ENCODE results near the gene NUP210L.

Gene NUP210L

GRCh38 chr1:153959454-153959853 lies 195.4 kb downstream of the NUP210L start:
- Histone ChIP-seq H3K23ac (ENCODE audit: low read length) (no peak overlapping the region), H3K14ac (ENCODE audit: low read length) (no peak overlapping the region), H3K4me2 (ENCODE audit: low read length) (no peak overlapping the region), H3K27me3 (ENCODE audit: insufficient read depth, low read length) (no peaks in the 10 kb centered on the region), H3K79me2 (ENCODE audit: control insufficient read depth, insufficient read depth, low read length, poor library complexity) (peaks cover 33% of the 10 kb centered on the region), H2BK12ac (ENCODE audit: low read length) (no peak overlapping the region), H3K9ac (ENCODE audit: low read length) (no peak overlapping the region), H3K36me3 (ENCODE audit: control insufficient read depth in 1 of 2, insufficient read depth in 2 of 2, low read length in 2 of 2) (peaks cover 19 to 28% of the 10 kb centered on the region in 2 experiments), H2BK120ac (ENCODE audit: insufficient read depth, low read length, poor library complexity) (no peak overlapping the region), H3K27ac (ENCODE audit: low read depth, low read length) (no peak overlapping the region), H3K4me3 (ENCODE audit: low read depth, low read length) (no peak overlapping the region), H2AFZ (ENCODE audit: insufficient read depth, low read length, poor library complexity) (no peak overlapping the region), H2BK5ac (ENCODE audit: low read depth, low read length, poor library complexity) (no peak overlapping the region), H2AK5ac (ENCODE audit: low read length) (no peak overlapping the region), H3K4ac (ENCODE audit: low read depth, low read length) (no peak overlapping the region), H3K79me1 (ENCODE audit: low read length) (peaks cover 28% of the 10 kb centered on the region), H3K18ac (ENCODE audit: low read length) (no peak overlapping the region), H4K91ac (ENCODE audit: low read depth, low read length) (no peak overlapping the region), H3K4me1 (ENCODE audit: control insufficient read depth in 1 of 2, insufficient read depth in 2 of 2, low read length in 2 of 2) (peaks cover 15 to 17% of the 10 kb centered on the region in 2 experiments), H4K8ac (ENCODE audit: low read depth, low read length) (no peak overlapping the region), H3K9me3 (ENCODE audit: insufficient read depth, low read depth, low read length) (no peaks in the 10 kb centered on the region), H4K12ac (ENCODE audit: low read depth, low read length) (no peak overlapping the region)
- no CpG with 5 or more reads among the region's 3 CpGs for WGBS (ENCODE audit: extremely low coverage, insufficient coverage, insufficient read length)
- DNase-seq = no peak

- H2BK120ac ChIP-seq (ENCODE audit: insufficient read depth, low read length, poor library complexity) = no peak overlapping the region
- H2BK12ac ChIP-seq (ENCODE audit: low read length) = no peak overlapping the region
- WGBS (ENCODE audit: extremely low coverage, insufficient coverage, insufficient read length) = no CpG with 5 or more reads among the region's 4 CpGs
These were observed 196.0 kb downstream of the NUP210L start for GRCh38 chr1:153958961-153959260.

GRCh38 chr1:153958111-153958960 lies 196.5 kb downstream of the NUP210L start, which contains the start of gene CRTC2:
Gene CRTC2 (minus strand): TSS chr1:153958612. CDS start chr1:153958497, 115 bp downstream.
- Histone ChIP-seq H3K4me3 (ENCODE audit: low read depth, low read length) (peak within 1 kb of the TSS; percentile 92), H3K4me2 (ENCODE audit: low read length) (peak within 1 kb of the TSS; percentile 99), H3K9me3 (ENCODE audit: insufficient read depth, low read depth, low read length) (no peaks in the 10 kb centered on the region), H2AFZ (ENCODE audit: insufficient read depth, low read length, poor library complexity) (peak within 1 kb of the TSS; percentile 61), H3K18ac (ENCODE audit: low read length) (peak within 1 kb of the TSS; percentile 77), H3K79me2 (ENCODE audit: control insufficient read depth, insufficient read depth, low read length, poor library complexity) (peaks cover 33% of the 10 kb centered on the region), H2AK5ac (ENCODE audit: low read length) (peak within 1 kb of the TSS; percentile 42), H4K91ac (ENCODE audit: low read depth, low read length) (peak within 1 kb of the TSS; percentile 94), H3K36me3 (ENCODE audit: control insufficient read depth in 1 of 2, insufficient read depth in 2 of 2, low read length in 2 of 2) (peaks cover 25 to 36% of the 10 kb centered on the region in 2 experiments), H2BK5ac (ENCODE audit: low read depth, low read length, poor library complexity) (peak within 1 kb of the TSS; percentile 84), H3K27ac (ENCODE audit: low read depth, low read length) (peak within 1 kb of the TSS; percentile 81), H3K9ac (ENCODE audit: low read length) (peak within 1 kb of the TSS; percentile 93), H3K4me1 (ENCODE audit: control insufficient read depth in 1 of 2, insufficient read depth in 2 of 2, low read length in 2 of 2) (peaks cover 15 to 17% of the 10 kb centered on the region in 2 experiments), H3K14ac (ENCODE audit: low read length) (peak within 1 kb of the TSS; percentile 90), H2BK120ac (ENCODE audit: insufficient read depth, low read length, poor library complexity) (peak within 1 kb of the TSS; percentile 62), H3K79me1 (ENCODE audit: low read length) (peaks cover 21% of the 10 kb centered on the region), H3K4ac (ENCODE audit: low read depth, low read length) (peak within 1 kb of the TSS; percentile 92), H4K8ac (ENCODE audit: low read depth, low read length) (peak within 1 kb of the TSS; percentile 87), H3K23ac (ENCODE audit: low read length) (peak within 1 kb of the TSS; percentile 0), H4K12ac (ENCODE audit: low read depth, low read length) (peak within 1 kb of the TSS; percentile 82), H3K27me3 (ENCODE audit: insufficient read depth, low read length) (no peaks in the 10 kb centered on the region), H2BK12ac (ENCODE audit: low read length) (no peak within 1 kb of the TSS)
- DNase-seq = peak; percentile 98 to 99
- WGBS (ENCODE audit: extremely low coverage, insufficient coverage, insufficient read length) = no CpG with 5 or more reads among the region's 75 CpGs

More at GRCh38 chr1:153958961-153959260, 196.0 kb downstream of the NUP210L start:
- H3K4me1 ChIP-seq (ENCODE audit: control insufficient read depth in 1 of 2, insufficient read depth in 2 of 2, low read length in 2 of 2) = peaks cover 15 to 17% of the 10 kb centered on the region in 2 experiments
- no peak overlapping the region for H4K91ac ChIP-seq (ENCODE audit: low read depth, low read length)
- no peak overlapping the region for H3K23ac ChIP-seq (ENCODE audit: low read length)
- no peak overlapping the region for H4K12ac ChIP-seq (ENCODE audit: low read depth, low read length)
- H3K36me3 ChIP-seq (ENCODE audit: control insufficient read depth in 1 of 2, insufficient read depth in 2 of 2, low read length in 2 of 2) = peaks cover 22 to 31% of the 10 kb centered on the region in 2 experiments
- H3K79me1 ChIP-seq (ENCODE audit: low read length) = peaks cover 24% of the 10 kb centered on the region
- H3K9me3 ChIP-seq (ENCODE audit: insufficient read depth, low read depth, low read length) = no peaks in the 10 kb centered on the region
- no peak overlapping the region for H3K4me3 ChIP-seq (ENCODE audit: low read depth, low read length)
- peak in 1 of 2 donors; percentile 5 for DNase-seq
- H3K18ac ChIP-seq (ENCODE audit: low read length) = no peak overlapping the region
- H2AFZ ChIP-seq (ENCODE audit: insufficient read depth, low read length, poor library complexity) = no peak overlapping the region
- no peak overlapping the region for H3K9ac ChIP-seq (ENCODE audit: low read length)
- H4K8ac ChIP-seq (ENCODE audit: low read depth, low read length) = no peak overlapping the region
- peak overlapping the region; percentile 43 for H3K4me2 ChIP-seq (ENCODE audit: low read length)
- no peak overlapping the region for H3K27ac ChIP-seq (ENCODE audit: low read depth, low read length)
- no peak overlapping the region for H3K4ac ChIP-seq (ENCODE audit: low read depth, low read length)
- H2BK5ac ChIP-seq (ENCODE audit: low read depth, low read length, poor library complexity) = no peak overlapping the region
- no peak overlapping the region for H3K14ac ChIP-seq (ENCODE audit: low read length)
- no peaks in the 10 kb centered on the region for H3K27me3 ChIP-seq (ENCODE audit: insufficient read depth, low read length)
- no peak overlapping the region for H2AK5ac ChIP-seq (ENCODE audit: low read length)
- peaks cover 33% of the 10 kb centered on the region for H3K79me2 ChIP-seq (ENCODE audit: control insufficient read depth, insufficient read depth, low read length, poor library complexity)

GRCh38 chr1:153957744-153958110 lies 197.1 kb downstream of the NUP210L start:
- Histone ChIP-seq H2AFZ (ENCODE audit: insufficient read depth, low read length, poor library complexity) (peak overlapping the region; percentile 61), H3K4ac (ENCODE audit: low read depth, low read length) (peak overlapping the region; percentile 92)

More at GRCh38 chr1:153957744-153958110, 197.1 kb downstream of the NUP210L start:
- Histone ChIP-seq H3K9me3 (ENCODE audit: insufficient read depth, low read depth, low read length) (no peaks in the 10 kb centered on the region), H2BK12ac (ENCODE audit: low read length) (no peak overlapping the region), H3K4me2 (ENCODE audit: low read length) (peak overlapping the region; percentile 99), H3K27me3 (ENCODE audit: insufficient read depth, low read length) (no peaks in the 10 kb centered on the region), H3K79me2 (ENCODE audit: control insufficient read depth, insufficient read depth, low read length, poor library complexity) (peaks cover 27% of the 10 kb centered on the region), H3K4me1 (ENCODE audit: control insufficient read depth in 1 of 2, insufficient read depth in 2 of 2, low read length in 2 of 2) (peaks cover 15 to 17% of the 10 kb centered on the region in 2 experiments), H3K18ac (ENCODE audit: low read length) (peak overlapping the region; percentile 77), H3K4me3 (ENCODE audit: low read depth, low read length) (peak overlapping the region; percentile 92), H2AK5ac (ENCODE audit: low read length) (peak overlapping the region; percentile 42), H3K79me1 (ENCODE audit: low read length) (peaks cover 15% of the 10 kb centered on the region), H3K9ac (ENCODE audit: low read length) (peak overlapping the region; percentile 93), H4K12ac (ENCODE audit: low read depth, low read length) (peak overlapping the region; percentile 82), H3K23ac (ENCODE audit: low read length) (peak overlapping the region; percentile 0), H4K91ac (ENCODE audit: low read depth, low read length) (peak overlapping the region; percentile 94), H2BK5ac (ENCODE audit: low read depth, low read length, poor library complexity) (peak overlapping the region; percentile 51), H2BK120ac (ENCODE audit: insufficient read depth, low read length, poor library complexity) (no peak overlapping the region), H3K36me3 (ENCODE audit: control insufficient read depth in 1 of 2, insufficient read depth in 2 of 2, low read length in 2 of 2) (peaks cover 29 to 39% of the 10 kb centered on the region in 2 experiments), H3K14ac (ENCODE audit: low read length) (peak overlapping the region; percentile 90), H4K8ac (ENCODE audit: low read depth, low read length) (peak overlapping the region; percentile 87), H3K27ac (ENCODE audit: low read depth, low read length) (peak overlapping the region; percentile 81)
- WGBS (ENCODE audit: extremely low coverage, insufficient coverage, insufficient read length) = no CpG with 5 or more reads among the region's 13 CpGs
- DNase-seq = peak in 1 of 2 donors; percentile 8

Data from trophoblast cell (in vitro differentiated cells and primary cell).